ENCODE data around the gene BTBD1.

The BTBD1 gene

GRCh38 chr15:83063551-83063950 lies 3.5 kb downstream of the BTBD1 start:
- Histone ChIP-seq H3K36me3 (no peaks in the 10 kb centered on the region), H3K27ac (no peak overlapping the region), H3K9me3 (no peaks in the 10 kb centered on the region), H3K4me1 (peaks cover 0 to 64% (median 36%) of the 10 kb centered on the region in 4 donors), H3K4me3 (no peak overlapping the region), H3K27me3 (no peaks in the 10 kb centered on the region)
- TF ChIP-seq, protein P1, sequence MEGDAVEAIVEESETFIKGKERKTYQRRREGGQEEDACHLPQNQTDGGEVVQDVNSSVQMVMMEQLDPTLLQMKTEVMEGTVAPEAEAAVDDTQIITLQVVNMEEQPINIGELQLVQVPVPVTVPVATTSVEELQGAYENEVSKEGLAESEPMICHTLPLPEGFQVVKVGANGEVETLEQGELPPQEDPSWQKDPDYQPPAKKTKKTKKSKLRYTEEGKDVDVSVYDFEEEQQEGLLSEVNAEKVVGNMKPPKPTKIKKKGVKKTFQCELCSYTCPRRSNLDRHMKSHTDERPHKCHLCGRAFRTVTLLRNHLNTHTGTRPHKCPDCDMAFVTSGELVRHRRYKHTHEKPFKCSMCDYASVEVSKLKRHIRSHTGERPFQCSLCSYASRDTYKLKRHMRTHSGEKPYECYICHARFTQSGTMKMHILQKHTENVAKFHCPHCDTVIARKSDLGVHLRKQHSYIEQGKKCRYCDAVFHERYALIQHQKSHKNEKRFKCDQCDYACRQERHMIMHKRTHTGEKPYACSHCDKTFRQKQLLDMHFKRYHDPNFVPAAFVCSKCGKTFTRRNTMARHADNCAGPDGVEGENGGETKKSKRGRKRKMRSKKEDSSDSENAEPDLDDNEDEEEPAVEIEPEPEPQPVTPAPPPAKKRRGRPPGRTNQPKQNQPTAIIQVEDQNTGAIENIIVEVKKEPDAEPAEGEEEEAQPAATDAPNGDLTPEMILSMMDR (IDR thresholded peaks at IDR 0.05) = no peak
- no peak for DNase-seq
- intact Hi-C loops (cut with DNase I; ENCODE audit: low total_unique reads) = no loop called here

- no peaks in the 10 kb centered on the region for H3K27me3 ChIP-seq
- no peak overlapping the region for H3K4me3 ChIP-seq
- no peak for DNase-seq
- no peak overlapping the region for H3K27ac ChIP-seq
- H3K36me3 ChIP-seq = no peaks in the 10 kb centered on the region
- TF ChIP-seq, protein P1 (IDR thresholded peaks at IDR 0.05) = no peak
- H3K9me3 ChIP-seq = no peaks in the 10 kb centered on the region
- intact Hi-C loops (cut with DNase I; ENCODE audit: low total_unique reads) = no loop called here
- H3K4me1 ChIP-seq = peaks cover 0 to 70% (median 40%) of the 10 kb centered on the region in 4 donors
Observed at GRCh38 chr15:83062768-83063180, 4.3 kb downstream of the BTBD1 start.

- Histone ChIP-seq H3K4me3 (no peak overlapping the region), H3K27ac (no peak overlapping the region), H3K36me3 (no peaks in the 10 kb centered on the region), H3K4me1 (peaks cover 0 to 78% (median 39%) of the 10 kb centered on the region in 4 donors), H3K27me3 (no peaks in the 10 kb centered on the region), H3K9me3 (no peaks in the 10 kb centered on the region)
- TF ChIP-seq, protein P1 (IDR thresholded peaks at IDR 0.05) = no peak
- no peak for DNase-seq
- intact Hi-C loops (cut with DNase I; ENCODE audit: low total_unique reads) = no loop called here
Observed at GRCh38 chr15:83061680-83062079, 5.4 kb downstream of the BTBD1 start.

DNA sequence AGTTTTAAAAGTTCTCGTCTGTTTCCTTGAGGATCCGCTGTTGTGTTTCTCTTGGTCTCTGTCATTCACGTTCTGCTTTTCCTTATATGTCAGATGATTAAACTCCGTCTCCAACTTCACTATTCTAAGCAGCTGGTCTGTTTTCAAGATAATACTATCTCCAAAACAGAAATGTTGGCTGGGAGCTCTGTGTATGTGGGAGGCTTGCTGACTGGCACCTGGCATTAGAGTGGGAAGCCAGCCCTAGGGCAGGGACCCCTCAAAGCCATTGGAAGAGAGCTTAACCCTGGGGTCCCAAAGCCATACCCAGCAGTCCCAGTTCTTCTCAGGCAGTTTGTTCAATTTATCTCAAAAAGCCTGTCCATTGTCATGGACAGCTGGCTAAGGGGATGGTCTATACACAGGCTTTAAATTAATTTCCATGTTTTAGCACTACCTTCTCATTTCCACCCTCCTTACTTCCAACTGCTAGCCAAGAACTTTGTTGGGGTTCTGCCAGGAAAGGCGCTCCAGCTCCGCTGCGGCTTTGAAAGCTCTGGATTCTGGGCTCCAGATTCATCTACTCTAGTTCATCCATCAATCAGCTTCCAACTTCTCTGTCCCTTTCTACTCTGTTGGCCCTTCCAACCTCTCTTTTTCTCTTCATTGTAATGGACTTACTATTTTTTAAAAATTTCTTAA lies 9.2 kb downstream of the BTBD1 start:
- TF ChIP-seq, protein P1 (IDR thresholded peaks at IDR 0.05) = no peak
- no peaks in the 10 kb centered on the region for H3K9me3 ChIP-seq
- peak overlapping the region in 1 of 2 donors; percentile 17 for H3K27ac ChIP-seq
- H3K4me1 ChIP-seq = peaks cover 0 to 60% (median 22%) of the 10 kb centered on the region in 4 donors
- H3K27me3 ChIP-seq = no peaks in the 10 kb centered on the region
- H3K36me3 ChIP-seq = peaks cover 6 to 22% (median 9%) of the 10 kb centered on the region in 3 donors
- no peak for DNase-seq
- no peak overlapping the region for H3K4me3 ChIP-seq
- intact Hi-C loops (cut with DNase I; ENCODE audit: low total_unique reads) = no loop called here

GRCh38 chr15:83057002-83057401 lies 10.1 kb downstream of the BTBD1 start:
- no peak overlapping the region for H3K27ac ChIP-seq

More at GRCh38 chr15:83057002-83057401, 10.1 kb downstream of the BTBD1 start:
- no peaks in the 10 kb centered on the region for H3K27me3 ChIP-seq
- TF ChIP-seq, protein P1 (IDR thresholded peaks at IDR 0.05) = no peak
- no peak overlapping the region for H3K4me3 ChIP-seq
- no peak for DNase-seq
- intact Hi-C loops (cut with DNase I; ENCODE audit: low total_unique reads) = no loop called here
- H3K9me3 ChIP-seq = no peaks in the 10 kb centered on the region
- peaks cover 0 to 56% (median 18%) of the 10 kb centered on the region in 4 donors for H3K4me1 ChIP-seq
- peaks cover 6 to 24% (median 9%) of the 10 kb centered on the region in 3 donors for H3K36me3 ChIP-seq
